Measurements from ENCODE around the gene HSPB6.

Gene HSPB6

GRCh38 chr19:35717665-35718344, 39.0 kb downstream of the HSPB6 start, which contains the start of gene KMT2B:
Gene KMT2B, plus strand, starts transcription at chr19:35718003. Its CDS starts 16 bp downstream, at chr19:35718019.
- DNase-seq (ENCODE audit: low read depth in 1 of 2, low spot score in 1 of 2): no peak

- peak; percentile 93 to 94 for DNase-seq (ENCODE audit: low read depth in 1 of 2, low spot score in 1 of 2)
Observed at GRCh38 chr19:35716801-35717664, 39.8 kb downstream of the HSPB6 start.

- no peak for DNase-seq (ENCODE audit: low read depth in 1 of 2, low spot score in 1 of 2)
Observed at GRCh38 chr19:35715981-35716800, 40.6 kb downstream of the HSPB6 start.

GRCh38 chr19:35715355-35715809, 41.4 kb downstream of the HSPB6 start:
- no peak for DNase-seq (ENCODE audit: low read depth in 1 of 2, low spot score in 1 of 2)

- no peak for DNase-seq (ENCODE audit: low read depth in 1 of 2, low spot score in 1 of 2)
Observed at GRCh38 chr19:35714601-35715354, 42.1 kb downstream of the HSPB6 start.

GRCh38 chr19:35713904-35714495, 42.8 kb downstream of the HSPB6 start:
- no peak for DNase-seq (ENCODE audit: low read depth in 1 of 2, low spot score in 1 of 2)

- DNase-seq (ENCODE audit: low read depth in 1 of 2, low spot score in 1 of 2): no peak
Observed at GRCh38 chr19:35713506-35713850, 43.4 kb downstream of the HSPB6 start.

GRCh38 chr19:35712567-35713505, 44.0 kb downstream of the HSPB6 start:
- DNase-seq (ENCODE audit: low read depth in 1 of 2, low spot score in 1 of 2): no peak

- no peak for DNase-seq (ENCODE audit: low read depth in 1 of 2, low spot score in 1 of 2)
Observed at GRCh38 chr19:35710784-35711723, 45.8 kb downstream of the HSPB6 start.

- no peak for DNase-seq (ENCODE audit: low read depth in 1 of 2, low spot score in 1 of 2)
Observed at GRCh38 chr19:35708391-35708790, 48.4 kb downstream of the HSPB6 start.

All from stimulated activated CD4-positive, alpha-beta T cell treated with anti-CD3 and anti-CD28 coated beads, Interleukin-15, amount 100 ng/mL, for 1 hour (primary cell).